ENCODE results near the gene FOXP1. TPM values are rescaled to one million over a fixed set of nuclear protein-coding genes. Genes with fewer than 3 reads are reported as not detected.

FOXP1 gene
- total and polyA plus RNA-seq, 7 experiments from 2014 or later: 104 to 537 (median 444) TPM

DNA sequence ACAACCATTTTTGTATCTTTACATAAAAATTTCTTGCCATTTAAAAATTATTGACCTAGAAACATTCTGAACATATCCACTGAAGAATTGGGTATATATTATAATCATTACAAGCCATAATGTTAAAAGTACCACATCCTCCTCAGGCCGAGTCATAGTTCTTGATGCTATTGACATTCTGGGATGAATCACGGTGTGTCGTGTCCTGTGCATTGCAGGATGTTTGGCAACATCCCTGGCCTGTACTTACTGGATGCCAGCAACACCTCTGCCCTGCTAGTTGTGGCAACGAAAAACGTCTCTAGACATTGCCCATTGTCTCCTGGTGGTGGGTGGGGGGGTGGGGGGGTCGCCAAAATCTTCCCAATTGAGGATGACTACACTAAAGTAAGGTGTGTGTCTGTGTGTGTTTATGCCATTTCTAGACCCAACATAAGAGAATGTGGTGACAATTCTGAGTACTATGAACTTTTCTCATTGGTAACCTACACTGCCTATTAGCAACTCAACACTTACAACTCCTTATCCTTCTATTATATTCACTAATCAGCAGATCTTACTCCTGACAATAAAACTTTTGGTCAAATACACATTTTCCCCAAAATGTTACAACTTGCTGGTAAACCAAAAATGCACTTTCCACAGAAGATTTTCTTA, 471.6 kb downstream of the FOXP1 start:
- H3K27me3 Mint-ChIP-seq: no peaks in the 10 kb centered on the region
- H3K27ac ChIP-seq (ENCODE audit: low read depth, low read length): no peak overlapping the region
- peaks cover 6 to 52% (median 9%) of the 10 kb centered on the region in 3 experiments for H3K36me3 ChIP-seq (ENCODE audit: control insufficient read depth in 2 of 3, insufficient read depth in 3 of 3, low read length in 3 of 3)
- DNase-seq (no peak), ATAC-seq (no peak)
- ChIA-PET POLR2A (no interaction called here), CTCF (no interaction called here)
- H3K4me3 ChIP-seq (ENCODE audit: low read length): no peak overlapping the region
- peaks cover 12 to 70% (median 55%) of the 10 kb centered on the region in 5 donors for H3K36me3 Mint-ChIP-seq
- H3K4me1 Mint-ChIP-seq: peaks cover 26 to 94% (median 85%) of the 10 kb centered on the region in 7 donors
- no peaks in the 10 kb centered on the region for H3K9me3 ChIP-seq (ENCODE audit: control insufficient read depth in 2 of 3, low read length in 3 of 3)
- H3K4me3 Mint-ChIP-seq: no peak overlapping the region
- H3K4me1 ChIP-seq (ENCODE audit: control insufficient read depth in 2 of 2, insufficient read depth in 2 of 2, low read length in 2 of 2): peaks cover 14 to 45% of the 10 kb centered on the region in 2 donors
- peak overlapping the region in 7 of 9 donors; percentile 32 to 85 (median 56) for H3K27ac Mint-ChIP-seq
- H3K9me3 Mint-ChIP-seq: no peaks in the 10 kb centered on the region
- intact Hi-C loops (cut with micrococcal nuclease): no loop called here
- no peaks in the 10 kb centered on the region for H3K27me3 ChIP-seq (ENCODE audit: control insufficient read depth in 2 of 2, insufficient read depth in 2 of 2, low read length in 2 of 2)

GRCh38 chr3:71110385-71111222, 472.9 kb downstream of the FOXP1 start:
- peaks cover 30 to 94% (median 80%) of the 10 kb centered on the region in 7 donors for H3K4me1 Mint-ChIP-seq
- no peak for ATAC-seq
- no peaks in the 10 kb centered on the region for H3K9me3 ChIP-seq (ENCODE audit: control insufficient read depth in 2 of 3, low read length in 3 of 3)
- CTCF ChIA-PET: interaction anchor here (0.6 kb wide), 1 partner anchor 93 kb away, joined by 3 read pairs; no protein-coding TSS in a partner anchor
- H3K27me3 Mint-ChIP-seq: no peaks in the 10 kb centered on the region
- intact Hi-C loops (cut with micrococcal nuclease): no loop called here
- H3K36me3 Mint-ChIP-seq: peaks cover 12 to 61% (median 50%) of the 10 kb centered on the region in 5 donors
- no peak overlapping the region for H3K4me3 ChIP-seq (ENCODE audit: low read length)
- H3K27ac Mint-ChIP-seq: peak overlapping the region in 7 of 9 donors; percentile 36 to 88 (median 60)
- POLR2A ChIA-PET: interaction anchor here (0.6 to 1.3 kb wide), 3 partner anchors 31 to 85 kb away, joined by 3 read pairs; no protein-coding TSS in a partner anchor
- no peak overlapping the region for H3K27ac ChIP-seq (ENCODE audit: low read depth, low read length)
- H3K4me3 Mint-ChIP-seq: no peak overlapping the region
- H3K27me3 ChIP-seq (ENCODE audit: control insufficient read depth in 2 of 2, insufficient read depth in 2 of 2, low read length in 2 of 2): no peaks in the 10 kb centered on the region
- peaks cover 6 to 53% (median 9%) of the 10 kb centered on the region in 3 experiments for H3K36me3 ChIP-seq (ENCODE audit: control insufficient read depth in 2 of 3, insufficient read depth in 3 of 3, low read length in 3 of 3)
- DNase-seq: no peak
- H3K9me3 Mint-ChIP-seq: no peaks in the 10 kb centered on the region
- peaks cover 17 to 36% of the 10 kb centered on the region in 2 donors for H3K4me1 ChIP-seq (ENCODE audit: control insufficient read depth in 2 of 2, insufficient read depth in 2 of 2, low read length in 2 of 2)

DNA sequence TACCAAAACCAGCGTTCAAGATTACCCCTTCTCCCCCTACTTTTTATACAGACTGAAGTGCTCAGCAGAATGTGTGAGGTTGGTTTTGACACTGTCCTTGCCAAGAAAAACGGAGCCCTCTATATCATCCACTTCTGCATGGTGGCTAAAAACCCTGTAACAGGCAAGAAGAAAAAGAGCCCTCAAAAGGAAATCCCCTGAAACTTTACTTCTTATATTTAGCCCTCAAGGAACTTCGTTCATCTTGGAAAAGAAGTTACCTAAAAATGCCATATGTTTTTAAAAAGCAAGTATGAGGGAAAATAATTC, 473.6 kb downstream of the FOXP1 start:
- no peaks in the 10 kb centered on the region for H3K9me3 ChIP-seq (ENCODE audit: control insufficient read depth in 2 of 3, low read length in 3 of 3)
- H3K4me1 Mint-ChIP-seq: peaks cover 34 to 97% (median 84%) of the 10 kb centered on the region in 7 donors
- ATAC-seq (peak; percentile 41), DNase-seq (no peak)
- H3K4me3 Mint-ChIP-seq: peak overlapping the region in 2 of 10 donors; percentile 6 to 39
- ChIA-PET CTCF (no interaction called here), POLR2A (interaction anchor here (0.6 to 1.3 kb wide), 3 partner anchors 13 to 85 kb away, joined by 3 read pairs; no protein-coding TSS in a partner anchor)
- peaks cover 12 to 66% (median 55%) of the 10 kb centered on the region in 5 donors for H3K36me3 Mint-ChIP-seq
- no peak overlapping the region for H3K27ac ChIP-seq (ENCODE audit: low read depth, low read length)
- H3K27me3 ChIP-seq (ENCODE audit: control insufficient read depth in 2 of 2, insufficient read depth in 2 of 2, low read length in 2 of 2): no peaks in the 10 kb centered on the region
- no peaks in the 10 kb centered on the region for H3K9me3 Mint-ChIP-seq
- peaks cover 6 to 56% (median 10%) of the 10 kb centered on the region in 3 experiments for H3K36me3 ChIP-seq (ENCODE audit: control insufficient read depth in 2 of 3, insufficient read depth in 3 of 3, low read length in 3 of 3)
- H3K4me3 ChIP-seq (ENCODE audit: low read length): no peak overlapping the region
- H3K27ac Mint-ChIP-seq: peak overlapping the region in 8 of 9 donors; percentile 42 to 88 (median 71)
- intact Hi-C loops (cut with micrococcal nuclease): no loop called here
- H3K27me3 Mint-ChIP-seq: no peaks in the 10 kb centered on the region
- H3K4me1 ChIP-seq (ENCODE audit: control insufficient read depth in 2 of 2, insufficient read depth in 2 of 2, low read length in 2 of 2): peaks cover 17 to 42% of the 10 kb centered on the region in 2 donors

DNA sequence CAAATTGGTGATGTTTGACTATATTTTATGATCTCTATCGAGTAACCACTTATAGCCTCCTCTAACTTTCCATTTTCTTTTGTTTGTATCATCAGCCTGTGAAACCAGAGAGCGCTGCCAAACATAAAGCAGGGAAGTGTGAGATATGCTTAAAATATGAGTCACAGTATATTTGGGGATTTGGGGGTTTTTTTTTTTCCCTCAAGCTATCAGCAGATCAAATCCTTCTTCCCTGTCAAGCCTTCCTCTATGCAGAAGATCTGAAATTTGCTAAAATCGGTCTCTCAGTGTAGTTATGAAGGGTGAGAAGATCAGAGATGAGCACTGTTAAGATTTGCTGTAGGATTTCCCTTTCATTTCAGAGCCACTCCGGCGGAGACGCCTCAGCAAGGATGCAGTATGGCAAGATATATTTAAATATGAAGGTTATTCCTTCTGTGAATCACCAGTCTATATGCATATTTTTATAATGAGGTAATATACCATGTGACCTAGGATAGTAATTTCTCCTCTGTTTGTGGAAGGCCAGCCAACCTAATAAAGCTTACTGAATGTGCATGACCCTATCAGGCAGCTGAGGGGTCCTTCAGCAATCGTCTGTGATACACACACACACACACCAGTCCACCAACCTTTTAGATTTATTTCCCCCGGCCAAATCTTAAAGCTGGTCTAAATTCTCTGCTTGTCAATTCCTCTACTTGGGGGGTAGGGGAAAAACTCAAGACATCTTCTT, 474.1 kb downstream of the FOXP1 start:
- DNase-seq: no peak
- H3K4me1 ChIP-seq (ENCODE audit: control insufficient read depth in 2 of 2, insufficient read depth in 2 of 2, low read length in 2 of 2): peaks cover 17 to 42% of the 10 kb centered on the region in 2 donors
- H3K27ac ChIP-seq (ENCODE audit: low read depth, low read length): no peak overlapping the region
- H3K27me3 Mint-ChIP-seq: no peaks in the 10 kb centered on the region
- no peak overlapping the region for H3K4me3 ChIP-seq (ENCODE audit: low read length)
- H3K36me3 Mint-ChIP-seq: peaks cover 12 to 66% (median 56%) of the 10 kb centered on the region in 5 donors
- H3K36me3 ChIP-seq (ENCODE audit: control insufficient read depth in 2 of 3, insufficient read depth in 3 of 3, low read length in 3 of 3): peaks cover 6 to 54% (median 14%) of the 10 kb centered on the region in 3 experiments
- ChIA-PET POLR2A (interaction anchor here (0.6 to 1.3 kb wide), 4 partner anchors 13 to 133 kb away, joined by 3 read pairs; no protein-coding TSS in a partner anchor), CTCF (no interaction called here)
- no peaks in the 10 kb centered on the region for H3K9me3 ChIP-seq (ENCODE audit: control insufficient read depth in 2 of 3, low read length in 3 of 3)
- no peaks in the 10 kb centered on the region for H3K9me3 Mint-ChIP-seq
- no peak for ATAC-seq
- H3K27ac Mint-ChIP-seq: peak overlapping the region; percentile 26 to 88 (median 66)
- intact Hi-C loops (cut with micrococcal nuclease): no loop called here
- no peaks in the 10 kb centered on the region for H3K27me3 ChIP-seq (ENCODE audit: control insufficient read depth in 2 of 2, insufficient read depth in 2 of 2, low read length in 2 of 2)
- peak overlapping the region in 5 of 10 donors; percentile 2 to 56 (median 25) for H3K4me3 Mint-ChIP-seq
- peaks cover 31 to 97% (median 85%) of the 10 kb centered on the region in 7 donors for H3K4me1 Mint-ChIP-seq

GRCh38 chr3:71107926-71108325, 475.6 kb downstream of the FOXP1 start:
- H3K4me1 ChIP-seq (ENCODE audit: control insufficient read depth in 2 of 2, insufficient read depth in 2 of 2, low read length in 2 of 2): peaks cover 17 to 43% of the 10 kb centered on the region in 2 donors
- Mint-ChIP-seq H3K27me3 (no peaks in the 10 kb centered on the region), H3K4me3 (peak overlapping the region in 2 of 10 donors; percentile 11 to 32), H3K27ac (peak overlapping the region in 8 of 9 donors; percentile 9 to 86 (median 64)), H3K36me3 (peaks cover 9 to 72% (median 53%) of the 10 kb centered on the region in 5 donors), H3K4me1 (peaks cover 43 to 99% (median 90%) of the 10 kb centered on the region in 7 donors), H3K9me3 (no peaks in the 10 kb centered on the region)
- H3K27ac ChIP-seq (ENCODE audit: low read depth, low read length): no peak overlapping the region
- H3K4me3 ChIP-seq (ENCODE audit: low read length): no peak overlapping the region
- H3K27me3 ChIP-seq (ENCODE audit: control insufficient read depth in 2 of 2, insufficient read depth in 2 of 2, low read length in 2 of 2): no peaks in the 10 kb centered on the region
- ATAC-seq: no peak
- intact Hi-C loops (cut with micrococcal nuclease): no loop called here
- POLR2A ChIA-PET: interaction anchor here (0.6 kb wide), 1 partner anchor 403 kb away, joined by 3 read pairs; no protein-coding TSS in a partner anchor
- DNase-seq: no peak
- CTCF ChIA-PET: no interaction called here
- H3K9me3 ChIP-seq (ENCODE audit: control insufficient read depth in 2 of 3, low read length in 3 of 3): no peaks in the 10 kb centered on the region
- peaks cover 6 to 47% (median 13%) of the 10 kb centered on the region in 3 experiments for H3K36me3 ChIP-seq (ENCODE audit: control insufficient read depth in 2 of 3, insufficient read depth in 3 of 3, low read length in 3 of 3)

- intact Hi-C loops (cut with micrococcal nuclease): loop anchor here in 1 of 2 donors (2.0 kb wide), 2 partner anchors 14 to 24 kb away; no protein-coding TSS in a partner anchor
- Mint-ChIP-seq H3K27me3 (no peaks in the 10 kb centered on the region), H3K4me1 (peaks cover 61 to 99% (median 92%) of the 10 kb centered on the region in 7 donors), H3K4me3 (peak overlapping the region in 6 of 10 donors; percentile 1 to 53 (median 16)), H3K36me3 (peaks cover 4 to 63% (median 44%) of the 10 kb centered on the region in 5 donors), H3K27ac (peak overlapping the region in 8 of 9 donors; percentile 12 to 81 (median 68)), H3K9me3 (peaks cover 0 to 7% (median 0%) of the 10 kb centered on the region in 11 donors)
- DNase-seq (no peak), ATAC-seq (no peak)
- CTCF ChIA-PET: no interaction called here
- Histone ChIP-seq H3K27me3 (ENCODE audit: control insufficient read depth in 2 of 2, insufficient read depth in 2 of 2, low read length in 2 of 2) (no peaks in the 10 kb centered on the region), H3K9me3 (ENCODE audit: control insufficient read depth in 2 of 3, low read length in 3 of 3) (no peaks in the 10 kb centered on the region), H3K4me3 (ENCODE audit: low read length) (no peak overlapping the region), H3K27ac (ENCODE audit: low read depth, low read length) (no peak overlapping the region), H3K4me1 (ENCODE audit: control insufficient read depth in 2 of 2, insufficient read depth in 2 of 2, low read length in 2 of 2) (peaks cover 40 to 62% of the 10 kb centered on the region in 2 donors), H3K36me3 (ENCODE audit: control insufficient read depth in 2 of 3, insufficient read depth in 3 of 3, low read length in 3 of 3) (peaks cover 0 to 22% (median 5%) of the 10 kb centered on the region in 3 experiments)
- POLR2A ChIA-PET: no interaction called here
Observed at GRCh38 chr3:71104976-71105375, 478.6 kb downstream of the FOXP1 start.

All from naive thymus-derived CD4-positive, alpha-beta T cell (primary cell).